Measurements from ENCODE around the gene NAA15.
"Not testable (repeated sequence)": the region's sequence is repeated elsewhere in the genome, so short reads cannot be mapped to it uniquely, and the experiment has no call there.

Gene NAA15

DNA sequence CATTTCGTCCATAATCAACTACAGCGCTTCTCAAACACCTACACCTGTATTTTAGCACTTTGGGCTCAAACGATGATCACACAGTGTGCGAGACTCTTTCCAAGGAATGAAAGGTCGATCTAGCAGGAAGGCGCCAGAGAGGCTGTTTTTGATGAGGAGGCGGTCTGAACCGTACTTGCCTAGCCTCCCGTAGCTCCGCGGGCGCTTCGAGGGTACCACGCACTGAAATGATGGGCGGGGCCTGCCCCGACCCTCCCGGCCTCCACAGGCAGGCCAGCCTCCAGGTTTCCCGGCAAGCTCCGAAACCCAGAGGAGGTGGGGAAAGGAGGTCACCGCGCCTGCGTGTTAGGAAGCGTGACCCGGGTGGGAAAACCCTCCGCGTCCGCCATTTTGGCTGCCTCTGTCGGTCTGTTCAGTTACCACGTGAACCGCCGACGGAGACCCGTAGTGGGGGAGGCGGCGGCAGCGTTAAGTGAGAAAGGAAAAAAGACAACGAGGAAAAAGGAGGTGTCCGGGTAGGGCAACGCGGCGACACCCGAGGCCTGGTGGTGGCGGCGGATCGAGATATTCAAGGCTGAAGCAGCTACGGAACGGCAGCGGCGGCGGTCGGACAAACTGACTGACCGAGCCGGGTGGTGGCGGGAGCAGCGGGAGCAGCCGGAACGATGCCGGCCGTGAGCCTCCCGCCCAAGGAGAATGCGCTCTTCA is at the start of gene NAA15:
NAA15 (plus strand) TSS at position 393 of the 708 bp plus-strand sequence; CDS start at position 666, 273 bp downstream.
- peak; percentile 87 to 97 (median 94) for DNase-seq (ENCODE audit: low read depth in 4 of 4, low spot score in 1 of 4)

DNA sequence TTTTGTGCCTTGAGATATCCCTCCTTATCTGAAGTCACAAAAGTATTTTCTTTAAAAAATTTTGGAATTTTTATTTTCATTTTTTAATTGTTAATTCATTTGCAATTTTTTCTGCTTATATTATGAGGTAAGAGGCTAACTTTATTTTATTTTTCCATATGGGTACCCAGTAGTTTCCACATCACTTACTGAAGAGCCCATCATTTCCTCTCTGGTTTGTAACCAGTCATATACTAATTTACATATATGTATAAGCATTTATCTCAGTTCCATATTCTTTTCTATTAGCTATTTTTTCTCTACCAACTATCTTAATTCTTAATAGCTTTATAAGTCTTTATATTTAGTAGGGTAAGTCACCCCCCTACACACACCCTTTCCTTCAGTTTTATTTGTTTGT is 48.3 kb upstream of the NAA15 start:
- no peak for DNase-seq (ENCODE audit: low read depth in 4 of 4, low spot score in 1 of 4)

DNA sequence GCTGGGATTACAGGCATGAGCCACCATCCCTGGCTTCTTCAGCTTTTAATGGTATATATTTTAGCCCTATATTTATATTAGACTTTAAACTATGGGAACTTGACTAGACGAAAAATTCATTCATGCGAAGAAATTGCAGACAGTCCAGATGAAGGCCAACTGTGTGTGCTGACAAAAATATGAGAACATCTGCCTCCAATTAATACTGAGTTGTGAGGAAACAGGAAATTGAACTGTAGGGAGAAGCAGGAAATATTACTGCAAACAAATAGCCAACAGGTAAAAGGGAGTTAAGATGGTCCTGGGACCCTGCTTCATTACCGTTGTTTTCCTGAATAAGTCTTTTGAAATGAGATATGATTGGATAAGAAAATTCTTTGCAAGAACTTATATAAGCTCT is 47.6 kb upstream of the NAA15 start:
- DNase-seq (ENCODE audit: low read depth in 4 of 4, low spot score in 1 of 4), result no peak

DNA sequence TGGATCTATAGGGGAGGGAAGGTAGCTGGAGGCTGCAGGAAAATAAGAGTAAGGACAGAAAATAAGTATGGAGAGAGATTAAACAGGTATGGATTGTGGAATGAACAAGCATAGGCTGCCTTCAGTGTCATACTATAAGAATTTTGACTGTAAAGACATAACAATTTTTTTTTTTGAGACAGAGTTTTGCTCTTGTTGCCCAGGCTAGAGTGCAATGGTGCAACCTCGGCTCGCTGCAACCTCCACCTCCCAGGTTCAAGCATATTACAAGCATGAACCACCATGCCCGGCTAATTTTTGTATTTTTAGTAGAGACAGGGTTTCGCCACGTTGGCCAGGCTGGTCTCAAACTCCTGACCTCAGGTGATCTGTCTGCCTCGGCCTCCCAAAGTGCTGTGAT is 45.7 kb upstream of the NAA15 start:
- not testable (repeated sequence) for DNase-seq (ENCODE audit: low read depth in 4 of 4, low spot score in 1 of 4)

DNA sequence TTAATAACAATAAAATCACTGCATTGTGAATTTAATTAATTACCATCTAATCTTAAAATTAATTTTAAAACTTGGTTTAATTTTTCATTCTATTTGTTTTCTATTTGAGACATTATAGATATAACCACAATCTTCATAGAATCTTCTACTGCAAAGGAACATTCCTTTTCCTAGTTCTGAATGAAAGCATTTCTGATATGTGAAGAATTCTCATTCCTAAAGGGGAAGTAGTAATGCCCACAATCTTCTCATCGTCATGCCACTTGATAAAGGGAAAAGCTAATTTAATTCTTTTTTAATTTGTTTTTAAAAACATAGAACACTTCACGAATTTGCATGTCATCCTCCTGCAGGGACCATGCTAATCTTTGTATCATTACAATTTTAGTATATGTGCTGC is 45.0 kb upstream of the NAA15 start:
- DNase-seq (ENCODE audit: low read depth in 4 of 4, low spot score in 1 of 4), result no peak

DNA sequence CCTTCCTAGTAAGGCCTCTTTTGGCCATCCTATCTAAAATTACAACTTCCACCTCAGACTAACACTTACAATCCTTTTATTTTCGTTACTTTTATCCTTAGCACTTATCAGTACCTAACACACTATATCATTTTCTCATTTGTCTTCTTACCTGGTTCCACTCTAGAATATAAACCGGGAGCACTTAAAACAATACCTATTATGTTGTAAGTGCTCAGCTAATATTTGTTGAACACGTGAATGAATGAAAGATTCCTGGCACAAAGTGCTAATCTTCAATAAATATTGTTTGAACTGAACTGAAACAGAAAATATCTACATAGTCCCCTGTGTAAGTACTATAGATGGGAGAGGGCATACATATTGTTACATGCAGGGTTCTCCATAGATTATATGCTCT is 35.7 kb upstream of the NAA15 start:
- DNase-seq (ENCODE audit: low read depth in 4 of 4, low spot score in 1 of 4), result no peak

DNA sequence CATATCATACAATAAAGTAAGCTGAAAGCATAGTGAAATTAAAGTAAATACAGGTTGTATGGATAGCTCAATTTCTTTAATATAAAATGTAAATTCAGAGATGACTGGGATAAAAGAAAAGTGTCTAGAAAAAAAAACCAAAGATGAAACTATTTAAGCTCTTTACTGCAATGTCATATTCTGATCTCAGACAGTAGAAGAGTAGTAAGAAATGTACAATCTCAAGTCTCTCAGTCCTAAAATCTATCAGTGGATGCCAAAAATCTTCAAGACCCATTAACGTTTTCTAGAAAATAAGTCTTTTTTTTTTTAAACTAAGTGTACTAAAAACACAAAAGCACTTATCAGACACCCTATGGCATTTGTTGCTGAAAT is 35.1 kb upstream of the NAA15 start:
- DNase-seq (ENCODE audit: low read depth in 4 of 4, low spot score in 1 of 4), result no peak

DNA sequence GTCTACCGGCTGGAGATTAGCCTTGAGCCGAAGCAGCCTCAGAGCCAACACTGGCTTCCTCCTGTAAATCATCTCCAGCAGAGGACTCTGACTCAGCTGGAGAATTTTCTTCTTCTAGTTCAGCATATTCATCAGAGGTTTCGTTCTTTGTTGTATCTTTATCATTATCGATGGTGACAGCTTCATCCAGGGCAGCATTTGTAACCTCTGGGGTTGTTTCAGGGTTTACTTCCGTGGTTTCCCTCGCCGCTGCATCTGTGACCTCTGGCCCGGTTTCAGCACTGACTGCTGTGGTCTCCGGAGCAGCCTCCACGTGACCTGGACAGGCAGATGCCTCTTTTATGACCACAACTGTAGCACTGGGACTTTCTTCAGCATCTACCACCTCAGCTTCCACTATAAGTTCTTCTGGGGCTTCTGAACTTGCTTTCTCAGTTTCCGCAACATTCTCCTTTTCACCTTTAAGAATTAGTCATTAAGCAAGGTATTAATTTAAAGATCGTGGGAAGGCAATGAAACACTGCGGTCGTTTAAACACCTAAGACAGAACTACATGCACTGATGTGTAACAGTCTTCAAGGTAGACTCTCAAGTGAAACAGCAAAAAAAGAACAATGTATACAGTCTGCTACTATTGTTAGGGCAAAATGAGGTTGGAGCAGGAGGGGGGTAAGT is 34.6 kb upstream of the NAA15 start:
- peak; percentile 47 to 78 (median 54) for DNase-seq (ENCODE audit: low read depth in 4 of 4, low spot score in 1 of 4)

DNA sequence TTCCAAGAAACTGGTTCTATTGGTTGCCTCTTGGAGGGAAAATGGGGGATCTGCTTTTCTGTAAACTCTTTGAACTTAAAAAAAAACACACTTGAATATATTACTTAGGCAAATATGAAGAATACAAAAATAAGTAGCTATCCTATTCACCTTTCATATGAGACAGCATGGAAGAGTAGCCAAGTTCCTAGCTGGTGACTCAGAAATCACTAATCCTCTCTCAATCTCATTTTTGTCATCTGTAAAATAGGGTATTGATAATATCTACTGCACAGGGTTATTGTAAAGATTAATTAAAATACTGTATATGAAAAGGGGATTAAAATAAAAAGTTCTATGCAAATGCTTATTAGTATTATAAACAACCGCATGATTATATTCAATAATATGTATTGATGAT is 34.0 kb upstream of the NAA15 start:
- no peak for DNase-seq (ENCODE audit: low read depth in 4 of 4, low spot score in 1 of 4)

DNA sequence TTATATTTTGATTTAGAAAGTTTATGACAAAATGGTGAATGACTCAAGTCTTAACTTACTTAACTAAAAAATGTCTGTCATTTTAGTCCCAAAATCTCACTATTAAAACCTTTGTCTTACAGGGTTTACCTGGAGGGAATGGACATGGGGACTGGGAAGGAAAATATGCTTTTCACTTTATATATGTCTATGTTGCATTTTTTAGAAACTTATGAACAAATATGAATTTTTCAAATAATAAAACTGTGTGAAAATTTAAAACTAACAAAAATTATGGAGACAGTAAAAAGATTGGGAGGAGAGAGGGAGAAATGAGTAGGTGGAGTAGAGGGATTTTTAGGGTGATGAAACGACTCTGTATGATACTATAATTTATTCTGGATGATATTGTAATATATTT is 27.5 kb upstream of the NAA15 start:
- DNase-seq (ENCODE audit: low read depth in 4 of 4, low spot score in 1 of 4), result no peak

DNA sequence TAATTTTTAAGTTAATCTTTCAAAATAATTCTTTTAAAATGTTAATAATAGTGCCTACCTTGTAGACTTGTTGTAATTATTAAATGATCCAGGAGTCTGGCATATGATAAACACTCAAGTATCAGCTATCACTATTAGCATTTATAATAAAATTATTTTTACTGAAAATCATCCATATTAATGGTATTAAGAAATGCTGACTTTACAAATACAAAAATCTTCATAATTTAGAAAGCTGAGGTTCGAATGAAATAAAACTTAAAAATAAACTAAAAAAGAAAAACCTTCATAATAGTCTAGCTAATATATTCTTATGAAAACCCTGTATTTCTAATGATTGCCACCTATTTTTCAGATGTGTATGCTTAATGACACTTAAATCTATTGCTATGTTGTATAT is 26.5 kb upstream of the NAA15 start:
- DNase-seq (ENCODE audit: low read depth in 4 of 4, low spot score in 1 of 4), result no peak

DNA sequence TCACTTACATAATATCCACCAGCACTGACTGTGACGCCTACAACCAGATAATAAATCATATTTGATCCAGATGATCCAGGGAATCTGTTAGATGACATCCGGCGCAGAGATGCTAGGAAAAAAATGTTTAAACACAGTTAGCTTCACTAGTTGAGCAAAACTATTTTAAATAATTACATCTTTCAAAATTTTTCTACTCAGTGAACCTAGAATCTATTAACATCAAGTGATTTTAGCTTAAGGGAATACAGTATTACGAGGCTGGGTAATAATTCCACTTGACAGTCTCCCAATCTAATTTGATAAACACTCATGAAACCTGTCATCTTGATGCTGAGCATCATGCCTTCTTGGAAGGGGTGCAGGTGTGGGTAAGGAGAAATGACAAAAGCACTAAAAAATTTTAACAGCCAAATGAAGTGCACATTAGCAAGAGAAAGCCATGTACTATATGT is 26.0 kb upstream of the NAA15 start:
- no peak for DNase-seq (ENCODE audit: low read depth in 4 of 4, low spot score in 1 of 4)

DNA sequence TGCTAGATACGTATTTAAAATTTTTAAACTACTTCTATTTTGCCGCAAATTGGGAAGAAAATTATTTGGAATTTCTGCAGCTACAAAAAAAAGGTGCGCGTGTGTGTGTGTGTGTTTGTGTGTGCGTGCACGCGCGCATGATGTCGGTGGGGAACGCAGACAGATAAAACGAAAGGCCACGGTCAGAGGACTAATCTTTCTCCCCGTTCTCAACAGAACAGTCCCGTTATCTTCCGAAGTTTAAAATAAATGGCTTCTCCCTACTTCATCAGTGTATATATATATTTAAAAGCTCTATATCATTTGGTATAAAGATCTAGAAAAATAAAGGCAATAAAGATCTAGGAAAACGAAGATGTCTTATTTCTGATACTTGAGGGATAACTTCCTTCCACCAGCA is 22.8 kb upstream of the NAA15 start:
- DNase-seq (ENCODE audit: low read depth in 4 of 4, low spot score in 1 of 4), result no peak

DNA sequence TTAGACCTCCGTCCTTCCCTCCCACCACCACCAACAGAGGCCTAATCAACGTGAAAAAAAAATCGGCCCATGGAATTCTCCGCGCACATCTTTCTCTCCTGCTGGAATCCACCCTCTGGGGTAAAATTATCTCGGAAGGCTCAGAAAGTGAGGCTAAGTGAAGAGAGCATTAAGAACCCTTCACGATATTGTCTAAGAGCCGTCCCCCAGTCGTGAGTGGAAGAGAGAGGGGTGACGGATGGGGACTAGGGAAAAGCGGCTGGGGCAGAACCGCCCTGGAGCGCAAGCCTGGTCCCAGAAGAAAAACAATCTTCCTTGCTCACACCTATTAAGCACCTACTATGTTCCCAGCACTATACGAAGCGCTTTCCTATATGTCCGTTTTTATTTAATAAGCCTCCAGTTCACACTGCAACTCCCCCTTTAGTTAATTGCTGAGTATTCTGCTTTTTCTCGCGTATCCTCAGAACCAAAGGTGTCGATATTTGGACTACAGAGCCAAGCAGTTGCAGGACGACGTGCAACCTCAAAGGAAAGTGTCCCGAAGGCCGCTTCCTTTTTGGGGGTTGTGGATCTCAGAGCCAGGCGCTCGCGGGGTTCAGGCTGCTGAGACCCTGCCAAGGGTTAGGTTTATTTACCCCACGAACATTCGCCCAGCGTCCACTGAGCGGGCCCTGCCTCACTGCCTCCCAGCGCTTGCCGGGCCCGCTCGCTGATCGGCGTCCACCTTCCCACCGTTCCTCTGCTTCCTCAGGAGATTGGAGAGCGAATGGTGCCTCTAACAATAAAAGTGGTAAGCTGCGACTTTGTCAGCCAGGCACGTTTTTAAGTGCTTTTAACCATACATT is 22.2 kb upstream of the NAA15 start:
- DNase-seq (ENCODE audit: low read depth in 4 of 4, low spot score in 1 of 4), result no peak

DNA sequence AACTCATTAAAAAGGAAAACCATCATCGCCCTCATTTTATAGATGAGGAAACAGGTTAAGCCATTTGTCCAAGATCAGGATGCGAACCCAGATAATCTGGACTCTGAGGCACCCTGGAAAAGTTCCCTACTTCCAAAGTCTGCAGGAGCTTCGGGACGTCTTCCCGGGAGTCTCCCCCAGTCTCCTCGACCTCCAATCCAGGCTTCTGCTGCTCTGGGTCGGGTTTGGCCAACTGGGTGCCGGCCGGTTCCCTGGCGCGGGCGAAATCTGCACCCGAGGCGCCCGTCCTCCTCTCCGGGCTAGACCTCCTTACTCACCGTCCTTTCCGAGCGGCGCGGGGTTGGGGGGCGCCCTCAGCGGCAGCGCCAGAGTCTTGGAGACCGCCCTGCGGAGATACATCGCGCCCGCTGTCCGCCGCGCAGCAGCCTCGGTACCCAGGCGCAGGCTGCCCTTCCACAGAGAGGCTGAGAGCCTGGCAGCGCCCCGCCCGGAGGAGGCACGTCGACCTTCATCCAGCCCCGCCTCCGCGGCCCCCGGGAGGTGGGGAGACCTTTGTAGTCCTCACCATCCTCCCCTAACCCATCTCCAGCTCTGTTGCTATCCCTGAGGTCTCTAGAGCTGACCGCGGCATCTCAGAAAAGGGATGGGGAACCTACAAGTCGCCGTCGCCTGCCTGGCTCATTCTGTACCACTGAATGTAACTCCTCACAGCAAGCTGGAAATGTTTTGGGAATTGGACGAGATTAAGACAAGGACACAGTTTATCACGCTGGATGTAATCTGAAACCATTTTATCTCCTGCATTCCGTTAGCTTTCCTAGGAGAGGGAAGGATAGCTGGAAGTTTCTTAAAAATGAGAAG is 21.3 kb upstream of the NAA15 start, which contains the start of gene MGARP:
MGARP (minus strand) TSS at position 466 of the 861 bp plus-strand sequence; CDS start at position 399, 67 bp downstream.
- DNase-seq (ENCODE audit: low read depth in 4 of 4, low spot score in 1 of 4), result no peak

DNA sequence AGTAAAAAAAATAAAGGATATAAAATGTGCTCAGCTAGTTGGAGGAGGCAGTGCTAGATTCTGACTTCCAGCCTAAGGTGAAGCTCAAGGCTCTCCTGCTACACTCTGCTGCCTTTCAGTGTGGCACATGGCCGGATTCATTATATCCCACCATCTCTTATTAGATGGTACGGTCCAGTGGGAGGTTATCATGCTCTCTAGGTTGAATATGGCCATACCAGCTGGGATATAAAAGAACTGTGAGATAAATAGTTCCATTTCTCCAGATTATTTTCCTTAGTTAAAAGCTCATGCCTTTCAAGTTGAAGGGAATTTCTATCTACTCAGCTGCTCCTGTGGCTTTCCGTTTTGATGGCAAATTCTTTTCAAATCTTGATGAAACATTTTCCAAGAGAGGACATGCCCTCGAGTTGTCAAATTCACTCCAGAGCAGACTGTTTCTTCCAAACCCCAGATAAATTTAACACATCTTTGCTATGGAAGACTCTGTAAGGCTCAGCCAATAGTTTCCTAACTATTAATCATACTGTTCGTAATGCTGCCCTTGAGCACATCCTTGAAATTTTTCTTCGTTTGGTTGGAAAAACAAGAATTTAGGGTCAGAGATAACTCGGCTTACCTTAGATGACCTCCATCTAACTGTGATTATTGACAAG is 19.1 kb upstream of the NAA15 start:
- no peak for DNase-seq (ENCODE audit: low read depth in 4 of 4, low spot score in 1 of 4)

DNA sequence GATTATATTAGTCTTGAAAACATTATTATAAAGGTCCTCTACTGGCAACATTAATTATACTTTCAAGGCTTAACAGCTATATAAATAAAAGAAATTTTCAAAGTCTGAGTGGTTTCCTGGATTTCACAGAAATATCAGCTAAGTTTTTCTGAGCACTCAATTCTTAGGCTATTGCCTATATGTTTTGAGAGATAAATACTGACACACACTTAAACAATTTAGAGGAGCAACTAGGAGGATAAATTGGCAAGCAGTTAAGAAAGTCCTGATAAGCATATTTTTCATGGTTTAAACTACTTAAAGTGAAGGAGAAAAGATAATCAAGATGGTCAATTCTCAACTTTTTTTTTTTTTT is 18.6 kb upstream of the NAA15 start:
- no peak for DNase-seq (ENCODE audit: low read depth in 4 of 4, low spot score in 1 of 4)

DNA sequence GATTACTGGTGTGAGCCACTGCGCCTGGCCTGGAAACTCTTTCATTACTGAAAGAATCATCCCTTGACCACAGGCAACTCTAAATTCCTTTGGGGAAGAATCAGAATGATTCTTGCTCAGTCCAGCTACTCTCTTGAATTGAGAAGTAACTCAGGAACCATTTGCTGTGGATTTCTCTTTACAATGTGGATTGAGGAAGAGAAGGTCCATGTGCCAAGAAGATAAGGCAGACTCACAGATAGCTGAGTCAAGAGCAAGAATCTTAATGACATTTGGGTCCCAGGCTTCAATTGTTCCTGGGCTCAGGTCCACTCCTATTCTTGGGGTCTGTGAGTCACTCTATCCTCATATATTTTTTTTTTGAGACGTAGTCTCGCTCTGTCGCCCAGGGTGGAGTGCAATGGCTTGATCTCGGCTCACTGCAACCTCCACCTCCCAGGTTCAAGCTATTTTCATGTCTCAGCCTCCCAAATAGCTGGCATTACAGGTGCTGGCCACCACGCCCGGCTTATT is 15.1 kb upstream of the NAA15 start:
- no peak for DNase-seq (ENCODE audit: low read depth in 4 of 4, low spot score in 1 of 4)

DNA sequence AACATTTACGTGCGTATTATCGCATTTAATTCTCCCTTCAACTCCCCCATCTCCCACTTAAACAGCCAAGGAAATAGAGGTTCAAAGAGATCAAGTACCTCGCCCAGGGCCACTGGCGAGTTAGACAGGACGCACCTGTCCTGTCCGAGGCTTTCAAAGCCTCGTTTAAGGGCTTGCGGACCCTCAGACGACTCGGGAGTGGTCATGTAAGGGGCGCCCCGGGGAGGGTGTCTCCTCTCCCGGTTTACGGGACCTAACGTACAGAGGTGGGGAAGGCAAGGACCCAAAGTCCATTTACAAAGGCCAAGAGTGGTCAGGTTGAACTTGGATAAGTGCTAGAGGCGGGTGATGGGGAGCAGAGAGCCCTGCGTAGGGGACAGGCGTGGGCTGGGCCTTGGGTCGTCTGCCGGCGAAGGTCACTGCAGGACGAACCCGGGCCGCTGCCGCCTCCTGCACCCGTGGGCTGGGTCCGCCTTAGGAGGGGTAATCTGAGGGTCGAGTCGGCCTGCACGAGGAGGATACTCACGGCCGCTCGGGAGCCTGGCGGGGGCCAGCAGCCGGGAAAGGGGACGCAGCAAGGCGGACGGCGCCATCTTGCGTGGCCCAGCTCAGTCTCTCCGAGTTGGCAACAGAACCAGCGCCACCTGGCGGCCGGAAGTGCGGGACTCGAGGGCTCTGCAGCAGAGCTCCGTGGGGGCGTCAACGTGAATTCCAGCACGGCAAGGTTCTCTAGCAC is 5.9 kb upstream of the NAA15 start:
- DNase-seq (ENCODE audit: low read depth in 4 of 4, low spot score in 1 of 4), result peak; percentile 97 to 100 (median 98)

DNA sequence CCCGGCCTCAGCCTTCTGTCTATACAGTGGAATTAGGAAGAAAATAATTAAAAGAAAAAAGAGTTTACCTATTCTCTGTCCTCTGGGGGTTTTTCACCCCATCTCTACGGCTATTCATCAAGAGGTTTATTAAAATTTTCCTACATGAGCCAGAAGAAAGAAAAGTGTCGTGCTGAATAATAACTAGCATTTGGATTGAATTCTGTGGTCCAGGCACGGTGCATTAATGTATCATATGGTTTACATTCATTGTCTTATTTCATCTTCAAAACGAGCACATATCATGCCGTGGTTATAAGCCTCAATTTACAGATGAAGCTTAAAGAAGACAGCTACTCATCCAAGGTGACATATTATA is 5.4 kb upstream of the NAA15 start:
- no peak for DNase-seq (ENCODE audit: low read depth in 4 of 4, low spot score in 1 of 4)

All from stimulated activated CD4-positive, alpha-beta T cell treated with anti-CD3 and anti-CD28 coated beads, Interleukin-1b, Interleukin-23, amount 100 ng/mL, for 24 hours (primary cell).